Gastrocnemius medialis (tissue), 4 donors: ENCODE results near the gene CMTM7.

Experiments used
- CTCF ChIP-seq, 5 experiments: fragments of 450-650 bp in 3 of 5; fragments of 200-600 bp in 2 of 5; sonication (generic) in 2 of 5; IDR thresholded peaks in 4 of 5; conservative IDR thresholded peaks in 1 of 5; 1 replicate in 4 of 5; 2 replicates in 1 of 5; pipeline ENCODE4 v1.5.1; 2016 to 2019; ENCODE audit warnings: antibody characterized with exemption in 5 of 5, mild to moderate bottlenecking in 3 of 5, moderate library complexity in 3 of 5
- POLR2A ChIP-seq, 2 donors: fragments of 450-650 bp; IDR thresholded peaks; one replicate each; pipeline ENCODE4 v1.6.1; 2017; ENCODE audit warnings: antibody characterized with exemption in 2 of 2, mild to moderate bottlenecking in 2 of 2, moderate library complexity in 2 of 2

- TF ChIP-seq POLR2A (IDR thresholded peaks at IDR 0.05), result no peak
- TF ChIP-seq CTCF (IDR thresholded peaks at IDR 0.05 in 4 of 5, conservative IDR thresholded peaks at IDR 0.05 in 1 of 5), result no peak
These were observed 67.8 kb downstream of the CMTM7 start for GRCh38 chr3:32459450-32459849.
